Measurements from ENCODE around the gene ZNF579. TPM values are rescaled to one million over a fixed set of nuclear protein-coding genes. Genes with fewer than 3 reads are reported as not detected.

The ZNF579 gene
- total and polyA plus RNA-seq, 2 of the 13 experiments (the other 11 are each of a cell fraction or from before 2014, with no cell fraction given): 2.1 to 2.9 TPM

- no peak for FAIRE-seq
- Histone ChIP-seq H3K9me3 (ENCODE audit: low read length) (no peaks in the 10 kb centered on the region), H3K79me2 (ENCODE audit: insufficient read depth, low read length) (no peaks in the 10 kb centered on the region), H3K9ac (ENCODE audit: insufficient read depth, low read depth, low read length) (no peak overlapping the region), H4K20me1 (ENCODE audit: insufficient read depth, low read length) (no peaks in the 10 kb centered on the region), H3K4me1 (ENCODE audit: insufficient read depth, low read length) (peaks cover 13% of the 10 kb centered on the region; the same call in 1 of the 2 replicates), H3K27ac (ENCODE audit: extremely low read length, insufficient read depth, low read length) (no peak overlapping the region), H3K36me3 (replicated peaks in 1 of 2; ENCODE audit: control insufficient read depth in 1 of 2, insufficient read depth in 2 of 2, low read length in 2 of 2) (peaks cover 5 to 8% of the 10 kb centered on the region in 2 experiments; a peak in 4 of 5 replicates), H3K4me3 (replicated peaks in 1 of 3; ENCODE audit: insufficient read depth in 1 of 3, low read depth in 2 of 3, low read length in 3 of 3) (no peak overlapping the region), H3K27me3 (ENCODE audit: control insufficient read depth in 1 of 2, insufficient read depth in 2 of 2, low read length in 2 of 2) (no peaks in the 10 kb centered on the region; a peak in 1 of 5 replicates), H3K4me2 (ENCODE audit: low read depth, low read length) (no peak overlapping the region), H2AFZ (ENCODE audit: low read length) (no peak overlapping the region)
- TF ChIP-seq AGO1 (IDR thresholded peaks at IDR 0.05; ENCODE audit: low read depth, low read length, poor library complexity, severe bottlenecking) (no peak), TOE1 (CRISPR knock-in tag; IDR thresholded peaks at IDR 0.05) (no peak), ZMYM2 (CRISPR knock-in tag; IDR thresholded peaks at IDR 0.05) (no peak), FOXM1 (CRISPR knock-in tag; IDR thresholded peaks at IDR 0.05) (no peak), KDM6A (CRISPR knock-in tag; IDR thresholded peaks at IDR 0.05; ENCODE audit: low read depth) (no peak), ZBTB42 (CRISPR knock-in tag; IDR thresholded peaks at IDR 0.05) (no peak), CENPBD1 (CRISPR knock-in tag; IDR thresholded peaks at IDR 0.05; ENCODE audit: borderline replicate concordance, low read depth) (no peak), ZNF484 (CRISPR knock-in tag; IDR thresholded peaks at IDR 0.05; ENCODE audit: borderline replicate concordance, low read depth) (no peak), STAT5B (CRISPR knock-in tag; IDR thresholded peaks at IDR 0.05) (no peak), ZZZ3 (CRISPR knock-in tag; IDR thresholded peaks at IDR 0.05; ENCODE audit: borderline replicate concordance) (no peak)
- TF ChIP-seq, protein P1, sequence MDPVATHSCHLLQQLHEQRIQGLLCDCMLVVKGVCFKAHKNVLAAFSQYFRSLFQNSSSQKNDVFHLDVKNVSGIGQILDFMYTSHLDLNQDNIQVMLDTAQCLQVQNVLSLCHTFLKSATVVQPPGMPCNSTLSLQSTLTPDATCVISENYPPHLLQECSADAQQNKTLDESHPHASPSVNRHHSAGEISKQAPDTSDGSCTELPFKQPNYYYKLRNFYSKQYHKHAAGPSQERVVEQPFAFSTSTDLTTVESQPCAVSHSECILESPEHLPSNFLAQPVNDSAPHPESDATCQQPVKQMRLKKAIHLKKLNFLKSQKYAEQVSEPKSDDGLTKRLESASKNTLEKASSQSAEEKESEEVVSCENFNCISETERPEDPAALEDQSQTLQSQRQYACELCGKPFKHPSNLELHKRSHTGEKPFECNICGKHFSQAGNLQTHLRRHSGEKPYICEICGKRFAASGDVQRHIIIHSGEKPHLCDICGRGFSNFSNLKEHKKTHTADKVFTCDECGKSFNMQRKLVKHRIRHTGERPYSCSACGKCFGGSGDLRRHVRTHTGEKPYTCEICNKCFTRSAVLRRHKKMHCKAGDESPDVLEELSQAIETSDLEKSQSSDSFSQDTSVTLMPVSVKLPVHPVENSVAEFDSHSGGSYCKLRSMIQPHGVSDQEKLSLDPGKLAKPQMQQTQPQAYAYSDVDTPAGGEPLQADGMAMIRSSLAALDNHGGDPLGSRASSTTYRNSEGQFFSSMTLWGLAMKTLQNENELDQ (CRISPR knock-in tag; IDR thresholded peaks at IDR 0.05; ENCODE audit: borderline replicate concordance): no peak
- TF ChIP-seq, protein P2, sequence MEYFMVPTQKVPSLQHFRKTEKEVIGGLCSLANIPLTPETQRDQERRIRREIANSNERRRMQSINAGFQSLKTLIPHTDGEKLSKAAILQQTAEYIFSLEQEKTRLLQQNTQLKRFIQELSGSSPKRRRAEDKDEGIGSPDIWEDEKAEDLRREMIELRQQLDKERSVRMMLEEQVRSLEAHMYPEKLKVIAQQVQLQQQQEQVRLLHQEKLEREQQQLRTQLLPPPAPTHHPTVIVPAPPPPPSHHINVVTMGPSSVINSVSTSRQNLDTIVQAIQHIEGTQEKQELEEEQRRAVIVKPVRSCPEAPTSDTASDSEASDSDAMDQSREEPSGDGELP (IDR thresholded peaks at IDR 0.05; ENCODE audit: borderline replicate concordance, low read depth): no peak
- WGBS (ENCODE audit: low lambda C conversion rate): 48% methylated on average over 7 of the region's 7 CpGs
- in situ Hi-C loops (cut with HindIII; ENCODE audit: extremely low pct_ligation_motif_present, low pct_unique_long_range_greater_than_20kb): no loop called here
- intact Hi-C loops (cut with micrococcal nuclease; ENCODE audit: unreplicated experiment): no loop called here
- BruUV-seq (replicated peaks): no TSS peak
- CTCF ChIA-PET (ENCODE audit: low intra/inter-chr PET ratio, low total read pairs): no interaction called here
- POLR2A ChIA-PET: interaction anchor here (0.9 kb wide), 1 partner anchor 9 kb away, joined by 4 read pairs; the partner anchor contains the start of gene FIZ1
- no peak for ATAC-seq
- no peak for DNase-seq (ENCODE audit: low spot score)
These were observed 9.5 kb upstream of the ZNF579 start for GRCh38 chr19:55590109-55590508.
